Caco-2 (cell line): ENCODE results near the gene MIEF2. TPM values are rescaled to one million over a fixed set of nuclear protein-coding genes. Genes with fewer than 3 reads are reported as not detected.

Experiments
- BruUV-seq: library from RNA; stranded (reverse); fragments of 400-500 nt; replicated peaks from 2 replicates; lab custom pipeline; 2021; lab: Mats Ljungman, UMichigan
- CTCF ChIA-PET: fragments of 300-600 bp; sonication (Branson Sonifier 250); formaldehyde crosslinking; loops from one replicate; lab custom pipeline; 2022; ENCODE audit warnings: antibody characterized with exemption; lab: Charles Lee
- POLR2A ChIA-PET: fragments of 300-600 bp; sonication (Branson Sonifier 250); formaldehyde crosslinking; loops from one replicate; lab custom pipeline; 2022; ENCODE audit warnings: antibody characterized with exemption; lab: Charles Lee
- DNase-seq, 2 experiments: peaks; one replicate each; pipeline versions ENCODE4 v3.0.0 to v3.0.0-alpha.2; 2020 to 2022
- H3K27me3 ChIP-seq: replicated peaks from 2 replicates; pipeline ENCODE4 v1.6.0; 2011; ENCODE audit warnings: low read length; ENCODE audit not compliant: control insufficient read depth, insufficient read depth
- H3K36me3 ChIP-seq: 2 replicates; pipeline ENCODE4 v1.5.1; 2011; ENCODE audit warnings: low read length; ENCODE audit not compliant: control insufficient read depth, insufficient read depth
- H3K4me1 ChIP-seq: fragments of 250-450 bp; sonication (Bioruptor Pico); 2 replicates; pipeline ENCODE4 v1.5.1; 2020; ENCODE audit warnings: mild to moderate bottlenecking
- H3K4me3 ChIP-seq: 2 replicates; pipeline ENCODE4 v1.5.1; 2011; ENCODE audit warnings: low read depth, mild to moderate bottlenecking, control low read depth, low read length
- H3K9me3 ChIP-seq: fragments of 250-450 bp; sonication (Bioruptor Pico); 2 replicates; pipeline ENCODE4 v1.5.1; 2020; ENCODE audit warnings: mild to moderate bottlenecking, moderate library complexity
- H3K27ac Mint-ChIP-seq: one replicate; pipeline ENCODE4 v1.8.0; 2022; ENCODE audit warnings: mixed read lengths; ENCODE audit not compliant: unreplicated experiment
- H3K27me3 Mint-ChIP-seq: one replicate; pipeline ENCODE4 v1.8.0; 2022; ENCODE audit warnings: mixed read lengths; ENCODE audit not compliant: insufficient read depth, unreplicated experiment
- H3K36me3 Mint-ChIP-seq: one replicate; pipeline ENCODE4 v1.8.0; 2022; ENCODE audit warnings: mild to moderate bottlenecking, mixed read lengths; ENCODE audit not compliant: insufficient read depth, unreplicated experiment
- H3K4me1 Mint-ChIP-seq: one replicate; pipeline ENCODE4 v1.8.0; 2022; ENCODE audit warnings: low read depth, mixed read lengths; ENCODE audit not compliant: unreplicated experiment
- H3K4me3 Mint-ChIP-seq: one replicate; pipeline ENCODE4 v1.8.0; 2022; ENCODE audit warnings: mild to moderate bottlenecking, moderate library complexity, mixed read lengths; ENCODE audit not compliant: unreplicated experiment
- H3K9me3 Mint-ChIP-seq: one replicate; pipeline ENCODE4 v1.8.0; 2022; ENCODE audit warnings: mixed read lengths; ENCODE audit not compliant: unreplicated experiment
- CTCF ChIP-seq, 2 experiments: fragments of 200-600 bp in 1 of 2; IDR thresholded peaks; 1 replicate in 1 of 2; 2 replicates in 1 of 2; pipeline versions ENCODE4 v1.5.1 to v1.8.0; 2011 to 2022; ENCODE audit warnings: antibody characterized with exemption in 1 of 2, control low read depth in 1 of 2, inconsistent platforms in 1 of 2, low read depth in 1 of 2, low read length in 1 of 2, mild to moderate bottlenecking in 1 of 2, moderate library complexity in 1 of 2; ENCODE audit not compliant: insufficient read depth in 1 of 2, severe bottlenecking in 1 of 2, unreplicated experiment in 1 of 2
- intact Hi-C: fragments of 100-400 bp; cut with micrococcal nuclease; formaldehyde crosslinking; loops from one replicate; pipeline ENCODE4 v1.10.0; 2022; ENCODE audit not compliant: unreplicated experiment
- total RNA-seq: library from RNA; stranded (reverse); gene quantifications from 2 replicates; pipeline ENCODE4 v1.2.3, GENCODE V29; 2022

The MIEF2 gene
- total RNA-seq, 1 experiment from 2014 or later: 22.3 TPM

- no TSS peak for BruUV-seq
- H3K27ac Mint-ChIP-seq: peak overlapping the region; percentile 81
- ChIA-PET CTCF (interaction anchor here (1.0 kb wide), 1 partner anchor 58 kb away, joined by 3 read pairs; the partner anchor contains the start of gene TOP3A), POLR2A (no interaction called here)
- H3K4me1 ChIP-seq: peaks cover 25% of the 10 kb centered on the region
- no peak for DNase-seq
- H3K9me3 Mint-ChIP-seq: no peaks in the 10 kb centered on the region
- no peaks in the 10 kb centered on the region for H3K27me3 ChIP-seq
- peak overlapping the region; percentile 95 for H3K4me3 Mint-ChIP-seq
- no peak overlapping the region for H3K4me3 ChIP-seq
- H3K9me3 ChIP-seq: no peaks in the 10 kb centered on the region
- intact Hi-C loops: loop anchor here (5.0 kb wide), 1 partner anchor 74 kb away; the partner anchor contains the start of gene ALKBH5
- peaks cover 56% of the 10 kb centered on the region for H3K36me3 Mint-ChIP-seq
- no peaks in the 10 kb centered on the region for H3K27me3 Mint-ChIP-seq
- H3K36me3 ChIP-seq: peaks cover 5% of the 10 kb centered on the region
- no peak for TF ChIP-seq CTCF (IDR thresholded peaks at IDR 0.05; ENCODE audit: insufficient read depth in 1 of 2, low read depth in 1 of 2, low read length in 1 of 2, severe bottlenecking in 1 of 2, unreplicated experiment in 1 of 2)
- peaks cover 4% of the 10 kb centered on the region for H3K4me1 Mint-ChIP-seq
Measured at GRCh38 chr17:18256776-18257175, 3.7 kb upstream of the MIEF2 start.

- Histone ChIP-seq H3K4me3 (peak overlapping the region; percentile 91), H3K27me3 (no peaks in the 10 kb centered on the region), H3K36me3 (peaks cover 4% of the 10 kb centered on the region), H3K9me3 (no peaks in the 10 kb centered on the region), H3K4me1 (peaks cover 31% of the 10 kb centered on the region)
- peaks cover 54% of the 10 kb centered on the region for H3K36me3 Mint-ChIP-seq
- H3K4me3 Mint-ChIP-seq: peak overlapping the region; percentile 95
- intact Hi-C loops: loop anchor here (5.0 kb wide), 1 partner anchor 75 kb away; the partner anchor contains the start of gene ALKBH5
- ChIA-PET POLR2A (no interaction called here), CTCF (interaction anchor here (1.0 kb wide), 1 partner anchor 57 kb away, joined by 3 read pairs; the partner anchor contains the start of gene TOP3A)
- H3K27me3 Mint-ChIP-seq: no peaks in the 10 kb centered on the region
- H3K9me3 Mint-ChIP-seq: no peaks in the 10 kb centered on the region
- H3K4me1 Mint-ChIP-seq: peaks cover 4% of the 10 kb centered on the region
- peak overlapping the region; percentile 81 for H3K27ac Mint-ChIP-seq
- no peak for TF ChIP-seq CTCF (IDR thresholded peaks at IDR 0.05; ENCODE audit: insufficient read depth in 1 of 2, low read depth in 1 of 2, low read length in 1 of 2, severe bottlenecking in 1 of 2, unreplicated experiment in 1 of 2)
- peak; percentile 61 to 67 for DNase-seq
- TSS peak; percentile 14 for BruUV-seq
Measured at GRCh38 chr17:18257268-18257981, 3.0 kb upstream of the MIEF2 start.

GRCh38 chr17:18257982-18258355 lies 2.5 kb upstream of the MIEF2 start:
- Mint-ChIP-seq H3K4me3 (peak overlapping the region; percentile 95), H3K4me1 (peaks cover 4% of the 10 kb centered on the region), H3K27me3 (no peaks in the 10 kb centered on the region), H3K36me3 (peaks cover 52% of the 10 kb centered on the region), H3K27ac (peak overlapping the region; percentile 81), H3K9me3 (no peaks in the 10 kb centered on the region)
- no peaks in the 10 kb centered on the region for H3K27me3 ChIP-seq
- peaks cover 31% of the 10 kb centered on the region for H3K4me1 ChIP-seq
- no peak for TF ChIP-seq CTCF (IDR thresholded peaks at IDR 0.05; ENCODE audit: insufficient read depth in 1 of 2, low read depth in 1 of 2, low read length in 1 of 2, severe bottlenecking in 1 of 2, unreplicated experiment in 1 of 2)
- peaks cover 3% of the 10 kb centered on the region for H3K36me3 ChIP-seq
- H3K4me3 ChIP-seq: peak overlapping the region; percentile 91
- ChIA-PET CTCF (interaction anchor here (1.0 kb wide), 1 partner anchor 57 kb away, joined by 3 read pairs; the partner anchor contains the start of gene TOP3A), POLR2A (no interaction called here)
- no TSS peak for BruUV-seq
- intact Hi-C loops: loop anchor here (1.0 to 5.0 kb wide), 2 partner anchors 10 to 76 kb away; partner anchors contain the start of gene ALKBH5
- DNase-seq: peak; percentile 77 to 83
- no peaks in the 10 kb centered on the region for H3K9me3 ChIP-seq
